SK-N-MC (cell line): Measurements from ENCODE around the gene IGF1R.

Experiments used
- EZH2 ChIP-seq: fragments of 200-600 bp; sonication (generic); IDR thresholded peaks from one replicate; pipeline ENCODE4 v1.6.1; 2017; ENCODE audit warnings: antibody characterized with exemption
- POLR2AphosphoS5 ChIP-seq: IDR thresholded peaks from 2 replicates; pipeline ENCODE4 v1.6.1; 2012; ENCODE audit warnings: mild to moderate bottlenecking, low read depth, low read length, borderline replicate concordance

GRCh38 chr15:98986281-98986680 lies 337.9 kb downstream of the IGF1R start:
- TF ChIP-seq POLR2AphosphoS5 (no peak), EZH2 (no peak)
